HG03066 (cell line): ENCODE measurements around the gene PHPT1.

Experiments used
- ATAC-seq: cut with Tn5 transposase; IDR thresholded peaks from one replicate; pipeline ENCODE4 v1.9.1; 2021; ENCODE audit warnings: low read depth; ENCODE audit not compliant: unreplicated experiment

PHPT1 gene

DNA sequence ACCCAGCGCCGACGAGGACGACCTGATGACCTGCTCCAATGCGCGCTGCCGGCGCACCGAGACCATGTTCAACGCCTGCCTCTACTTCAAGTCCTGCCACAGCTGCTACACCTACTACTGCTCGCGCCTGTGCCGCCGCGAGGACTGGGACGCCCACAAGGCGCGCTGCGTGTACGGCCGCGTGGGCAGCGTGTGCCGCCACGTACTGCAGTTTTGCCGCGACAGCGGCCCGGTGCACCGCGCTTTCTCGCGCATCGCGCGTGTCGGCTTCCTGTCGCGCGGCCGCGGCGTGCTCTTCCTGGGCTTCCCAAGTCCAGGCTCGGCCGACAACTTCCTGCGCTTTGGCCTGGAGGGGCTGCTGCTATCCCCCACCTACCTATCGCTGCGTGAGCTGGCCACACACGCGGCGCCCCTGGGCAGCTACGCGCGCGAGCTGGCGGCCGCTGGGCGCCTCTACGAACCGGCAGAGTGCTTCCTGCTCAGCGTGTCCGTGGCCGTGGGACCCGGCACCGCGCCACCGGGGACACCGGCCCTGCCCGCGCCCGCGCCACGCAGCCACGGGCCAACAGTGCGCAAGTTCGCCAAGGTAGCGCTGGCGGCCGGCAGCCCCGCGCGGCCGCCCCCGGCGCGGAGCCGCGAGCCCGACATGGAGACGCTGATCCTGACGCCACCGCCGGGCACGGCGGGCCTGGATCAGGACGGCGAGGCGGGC is 2.7 kb upstream of the PHPT1 start:
- no peak for ATAC-seq

DNA sequence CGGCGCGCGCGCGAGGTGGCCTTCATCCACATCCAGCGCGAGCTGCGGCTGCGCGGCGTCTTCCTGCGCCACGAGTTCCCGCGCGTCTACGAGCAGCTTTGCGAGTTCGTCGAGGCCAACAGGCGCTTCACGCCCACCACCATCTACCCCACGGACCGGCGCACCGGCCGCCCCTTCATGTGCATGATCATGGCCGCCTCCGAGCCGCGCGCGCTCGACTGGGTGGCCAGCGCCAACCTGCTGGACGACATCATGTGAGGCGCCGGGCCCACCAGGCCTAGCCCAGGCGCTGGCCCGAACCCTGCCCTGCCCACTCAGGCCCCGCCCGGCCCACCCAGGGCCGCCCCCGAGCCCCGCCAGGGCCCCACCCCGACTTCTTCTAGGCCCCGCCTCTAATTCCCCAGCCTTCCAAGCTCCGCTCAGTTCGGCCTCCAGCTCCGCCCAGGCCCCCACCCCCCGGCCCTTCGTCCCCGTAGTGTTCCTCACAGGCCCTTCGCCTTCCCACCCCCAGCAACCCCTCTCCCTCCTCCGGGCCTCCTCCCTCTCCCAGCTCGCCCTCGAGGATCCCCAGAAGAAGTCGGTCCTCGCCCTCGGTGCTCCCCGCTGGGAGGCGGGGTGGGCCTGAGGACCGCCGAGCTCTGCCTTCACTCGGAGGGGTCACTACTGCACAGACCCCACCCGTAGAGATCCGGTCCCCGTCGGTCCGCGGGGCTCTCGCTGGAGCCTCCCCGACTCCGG is 2.0 kb upstream of the PHPT1 start:
- ATAC-seq: no peak

DNA sequence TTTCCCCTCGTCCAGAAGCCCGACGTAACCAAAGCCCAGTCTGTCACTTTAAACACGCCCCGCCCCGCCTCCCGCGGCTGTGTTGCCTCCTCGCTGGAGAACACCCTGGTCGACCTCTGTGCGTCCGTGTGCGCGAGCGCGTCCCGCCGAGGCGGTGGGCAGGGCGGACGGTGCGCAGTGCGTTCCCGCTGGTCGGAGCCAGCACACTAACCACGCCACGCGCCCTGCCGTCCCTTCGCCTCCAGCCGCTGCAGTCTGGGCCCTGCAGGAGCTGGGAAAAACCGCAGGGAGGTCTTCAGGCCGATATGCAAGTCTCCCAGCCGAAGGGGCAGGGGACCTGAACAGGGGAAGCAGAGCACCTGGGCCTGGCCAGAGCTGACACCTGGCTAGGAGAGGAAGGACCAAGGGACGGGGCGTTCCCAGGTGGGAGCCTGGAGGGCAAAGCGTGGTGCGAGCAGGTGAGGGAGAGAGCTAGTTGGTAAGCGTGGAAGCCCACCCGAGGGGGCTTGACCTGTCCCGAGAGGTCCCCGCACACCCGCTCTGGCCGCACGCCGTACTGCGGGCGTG is 1.3 kb upstream of the PHPT1 start:
- ATAC-seq: no peak

DNA sequence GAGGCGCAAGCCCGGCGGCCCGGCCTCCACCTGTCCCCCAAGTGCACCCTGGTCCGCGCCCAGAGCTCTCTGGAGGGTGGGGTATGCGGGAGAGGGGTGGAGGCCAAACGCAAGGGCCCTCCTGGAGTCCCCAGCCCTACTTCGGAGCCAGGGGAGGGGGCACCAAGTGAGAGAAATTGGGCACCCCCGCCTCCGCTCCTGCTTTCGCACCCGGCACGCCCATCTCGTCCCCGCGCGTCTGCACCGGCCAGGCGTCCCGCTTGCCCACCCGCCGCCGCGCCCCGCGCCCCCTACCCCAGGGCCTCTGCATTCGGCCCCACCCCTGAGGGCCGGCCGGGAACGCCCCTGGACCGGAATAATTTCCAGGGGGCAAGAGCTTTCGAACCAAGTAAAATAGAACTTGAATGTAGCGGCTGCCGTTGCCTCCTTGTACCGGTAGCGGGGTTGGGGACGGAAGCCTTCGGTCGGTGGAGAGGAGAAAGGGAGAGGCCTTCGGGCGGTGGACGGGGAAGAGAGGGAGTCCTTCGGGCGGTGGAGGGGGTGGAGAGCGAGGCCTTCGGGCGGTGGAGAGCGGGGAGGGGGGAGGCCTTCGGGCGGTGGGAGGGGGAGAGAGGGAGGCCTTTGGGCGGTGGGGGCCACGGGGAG is 694 bp upstream of the PHPT1 start:
- ATAC-seq: peak; percentile 4

DNA sequence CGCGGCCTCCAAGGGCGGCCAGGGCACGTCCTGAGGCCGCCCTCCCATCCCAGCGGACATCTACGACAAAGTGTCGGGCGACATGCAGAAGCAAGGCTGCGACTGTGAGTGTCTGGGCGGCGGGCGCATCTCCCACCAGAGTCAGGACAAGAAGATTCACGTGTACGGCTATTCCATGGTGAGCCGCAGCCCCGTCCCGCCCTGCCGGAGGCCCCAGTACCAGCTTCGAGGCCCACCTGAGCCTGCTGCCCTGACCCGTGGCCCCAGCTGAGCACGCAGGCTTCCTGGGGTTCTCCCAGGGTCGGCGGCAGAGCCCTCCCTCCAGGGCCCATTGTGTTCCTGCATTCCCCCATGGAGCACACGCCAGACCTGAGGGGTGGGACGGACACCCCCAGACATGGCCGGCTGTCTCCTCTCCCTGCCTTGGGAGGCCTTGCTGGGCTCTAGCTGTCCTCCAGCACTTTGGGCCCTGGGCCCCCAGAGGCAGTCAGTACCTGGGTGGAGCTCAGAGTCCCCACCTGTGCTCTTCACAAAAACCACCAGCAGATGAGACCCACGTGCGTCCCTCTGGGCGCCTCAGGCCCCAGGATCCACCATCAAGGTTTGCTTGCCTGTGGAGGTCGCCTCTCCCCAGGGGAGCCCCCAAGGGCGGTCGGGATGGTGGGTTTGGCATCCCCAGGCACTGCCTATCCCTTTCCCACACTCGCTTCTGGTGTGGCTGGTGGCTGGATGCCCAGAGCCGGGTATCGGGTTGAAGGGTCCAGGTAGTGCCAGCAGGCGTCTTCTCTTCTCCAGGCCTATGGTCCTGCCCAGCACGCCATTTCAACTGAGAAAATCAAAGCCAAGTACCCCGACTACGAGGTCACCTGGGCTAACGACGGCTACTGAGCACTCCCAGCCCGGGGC is 1.0 kb downstream of the PHPT1 start:
- ATAC-seq: no peak

- ATAC-seq: no peak
These were observed 1.9 kb downstream of the PHPT1 start for GRCh38 chr9:136850866-136851775.

- ATAC-seq: no peak
These were observed 2.9 kb downstream of the PHPT1 start, which contains the start of gene MAMDC4 for GRCh38 chr9:136851941-136852663. Gene MAMDC4, plus strand, starts transcription at chr9:136852346. Its CDS starts 71 bp downstream, at chr9:136852417.

- no peak for ATAC-seq
These were observed 3.7 kb downstream of the PHPT1 start for GRCh38 chr9:136852664-136853595.

DNA sequence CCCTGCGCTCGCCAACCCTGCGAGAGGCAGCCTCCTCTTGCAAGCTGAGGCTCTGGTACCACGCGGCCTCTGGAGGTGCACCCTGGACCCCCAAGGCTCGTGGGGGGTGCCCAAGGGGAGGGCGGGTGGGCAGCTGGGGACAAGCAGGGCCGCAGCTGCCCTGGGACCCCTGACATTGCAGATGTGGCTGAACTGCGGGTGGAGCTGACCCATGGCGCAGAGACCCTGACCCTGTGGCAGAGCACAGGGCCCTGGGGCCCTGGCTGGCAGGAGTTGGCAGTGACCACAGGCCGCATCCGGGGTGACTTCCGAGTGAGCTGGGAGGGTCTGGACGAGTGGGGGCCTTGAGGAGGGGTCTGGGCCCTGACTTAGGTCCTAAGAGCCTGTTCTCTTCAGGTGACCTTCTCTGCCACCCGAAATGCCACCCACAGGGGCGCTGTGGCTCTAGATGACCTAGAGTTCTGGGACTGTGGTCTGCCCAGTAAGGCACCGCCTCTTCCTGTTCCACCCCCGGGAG is 4.4 kb downstream of the PHPT1 start:
- no peak for ATAC-seq

- no peak for ATAC-seq
These were observed 5.1 kb downstream of the PHPT1 start for GRCh38 chr9:136854113-136854841.

DNA sequence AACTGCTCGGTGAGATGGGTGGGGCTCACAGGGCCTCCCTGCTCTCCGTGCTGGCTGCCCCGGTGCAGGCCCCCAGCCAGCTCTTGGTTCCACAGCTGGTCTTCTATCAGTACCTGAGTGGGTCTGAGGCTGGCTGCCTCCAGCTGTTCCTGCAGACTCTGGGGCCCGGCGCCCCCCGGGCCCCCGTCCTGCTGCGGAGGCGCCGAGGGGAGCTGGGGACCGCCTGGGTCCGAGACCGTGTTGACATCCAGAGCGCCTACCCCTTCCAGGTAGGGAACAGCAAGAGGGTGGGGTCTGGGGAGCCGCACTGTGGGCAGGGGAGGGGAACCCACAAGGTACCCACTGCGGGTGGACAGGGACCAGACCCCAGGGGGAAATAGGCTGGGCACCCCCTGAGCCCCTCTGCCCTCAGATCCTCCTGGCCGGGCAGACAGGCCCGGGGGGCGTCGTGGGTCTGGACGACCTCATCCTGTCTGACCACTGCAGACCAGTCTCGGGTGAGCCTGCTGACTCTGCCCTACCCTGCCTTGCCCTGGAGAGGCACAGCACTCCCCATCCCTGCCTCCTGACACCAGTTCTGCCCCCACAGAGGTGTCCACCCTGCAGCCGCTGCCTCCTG is 5.7 kb downstream of the PHPT1 start:
- no peak for ATAC-seq

DNA sequence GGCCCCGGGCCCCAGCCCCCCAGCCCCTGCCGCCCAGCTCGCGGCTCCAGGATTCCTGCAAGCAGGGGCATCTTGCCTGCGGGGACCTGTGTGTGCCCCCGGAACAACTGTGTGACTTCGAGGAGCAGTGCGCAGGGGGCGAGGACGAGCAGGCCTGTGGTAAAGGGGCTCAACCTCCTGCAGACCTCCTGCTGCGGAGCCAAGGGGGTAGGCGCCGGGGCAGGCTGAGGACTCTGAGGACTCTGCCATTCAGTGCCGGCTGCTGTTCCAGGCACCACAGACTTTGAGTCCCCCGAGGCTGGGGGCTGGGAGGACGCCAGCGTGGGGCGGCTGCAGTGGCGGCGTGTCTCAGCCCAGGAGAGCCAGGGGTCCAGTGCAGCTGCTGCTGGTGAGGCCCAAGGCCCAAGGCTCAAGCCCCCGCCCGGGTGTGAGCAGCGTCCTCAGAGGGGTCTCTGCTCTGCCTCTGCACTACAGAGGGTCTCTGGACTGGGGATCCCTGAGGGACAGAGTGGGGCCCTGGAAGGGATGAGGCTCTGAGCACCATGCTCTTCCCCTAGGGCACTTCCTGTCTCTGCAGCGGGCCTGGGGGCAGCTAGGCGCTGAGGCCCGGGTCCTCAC is 6.4 kb downstream of the PHPT1 start:
- ATAC-seq: no peak

DNA sequence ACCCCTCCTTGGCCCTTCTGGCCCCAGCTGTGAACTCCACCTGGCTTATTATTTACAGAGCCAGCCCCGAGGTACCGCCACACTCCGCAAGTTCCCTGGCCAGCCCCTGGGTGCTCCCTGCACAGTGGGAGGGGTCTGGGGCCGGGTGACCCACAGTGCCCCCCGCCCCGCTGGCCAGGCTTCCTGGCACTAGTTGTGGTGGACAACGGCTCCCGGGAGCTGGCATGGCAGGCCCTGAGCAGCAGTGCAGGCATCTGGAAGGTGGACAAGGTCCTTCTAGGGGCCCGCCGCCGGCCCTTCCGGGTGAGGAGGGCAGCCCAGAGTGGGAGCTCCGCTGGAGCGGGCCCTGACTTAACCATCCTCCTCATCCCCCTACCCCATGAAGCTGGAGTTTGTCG is 6.9 kb downstream of the PHPT1 start:
- ATAC-seq: no peak

DNA sequence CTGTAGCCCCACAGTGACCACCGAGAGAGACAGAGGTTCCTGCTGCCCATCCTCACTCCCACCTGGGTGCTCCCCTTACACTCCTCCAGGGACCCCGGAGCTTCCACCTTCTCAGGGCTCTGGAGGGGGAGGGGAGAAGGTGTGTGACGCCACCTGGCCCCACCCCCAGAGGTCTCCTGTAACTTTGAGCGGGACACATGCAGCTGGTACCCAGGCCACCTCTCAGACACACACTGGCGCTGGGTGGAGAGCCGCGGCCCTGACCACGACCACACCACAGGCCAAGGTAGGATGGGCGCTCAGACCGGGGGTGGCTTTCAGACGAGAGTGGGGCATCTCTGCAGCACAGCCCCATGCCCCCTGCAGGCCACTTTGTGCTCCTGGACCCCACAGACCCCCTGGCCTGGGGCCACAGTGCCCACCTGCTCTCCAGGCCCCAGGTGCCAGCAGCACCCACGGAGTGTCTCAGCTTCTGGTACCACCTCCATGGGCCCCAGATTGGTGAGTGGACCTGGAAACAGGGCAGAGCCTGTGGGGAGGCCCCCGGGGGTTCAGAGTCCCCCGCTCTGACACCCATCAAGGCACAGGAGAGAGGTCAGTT is 7.4 kb downstream of the PHPT1 start:
- ATAC-seq: no peak

GRCh38 chr9:136857166-136857565 is 8.0 kb downstream of the PHPT1 start:
- ATAC-seq: no peak
